GM12872 (cell line): ENCODE results near the gene BRD4.

Experiments
- TF ChIP-seq, protein P1 (sequence below): IDR thresholded peaks from 3 replicates; pipeline ENCODE4 v1.5.1; 2011; ENCODE audit warnings: low read depth, mild to moderate bottlenecking, low read length, moderate library complexity; ENCODE audit not compliant: insufficient read depth

Gene BRD4

GRCh38 chr19:15374796-15375440, 42.6 kb upstream of the BRD4 start:
- TF ChIP-seq, protein P1, sequence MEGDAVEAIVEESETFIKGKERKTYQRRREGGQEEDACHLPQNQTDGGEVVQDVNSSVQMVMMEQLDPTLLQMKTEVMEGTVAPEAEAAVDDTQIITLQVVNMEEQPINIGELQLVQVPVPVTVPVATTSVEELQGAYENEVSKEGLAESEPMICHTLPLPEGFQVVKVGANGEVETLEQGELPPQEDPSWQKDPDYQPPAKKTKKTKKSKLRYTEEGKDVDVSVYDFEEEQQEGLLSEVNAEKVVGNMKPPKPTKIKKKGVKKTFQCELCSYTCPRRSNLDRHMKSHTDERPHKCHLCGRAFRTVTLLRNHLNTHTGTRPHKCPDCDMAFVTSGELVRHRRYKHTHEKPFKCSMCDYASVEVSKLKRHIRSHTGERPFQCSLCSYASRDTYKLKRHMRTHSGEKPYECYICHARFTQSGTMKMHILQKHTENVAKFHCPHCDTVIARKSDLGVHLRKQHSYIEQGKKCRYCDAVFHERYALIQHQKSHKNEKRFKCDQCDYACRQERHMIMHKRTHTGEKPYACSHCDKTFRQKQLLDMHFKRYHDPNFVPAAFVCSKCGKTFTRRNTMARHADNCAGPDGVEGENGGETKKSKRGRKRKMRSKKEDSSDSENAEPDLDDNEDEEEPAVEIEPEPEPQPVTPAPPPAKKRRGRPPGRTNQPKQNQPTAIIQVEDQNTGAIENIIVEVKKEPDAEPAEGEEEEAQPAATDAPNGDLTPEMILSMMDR, result no peak

DNA sequence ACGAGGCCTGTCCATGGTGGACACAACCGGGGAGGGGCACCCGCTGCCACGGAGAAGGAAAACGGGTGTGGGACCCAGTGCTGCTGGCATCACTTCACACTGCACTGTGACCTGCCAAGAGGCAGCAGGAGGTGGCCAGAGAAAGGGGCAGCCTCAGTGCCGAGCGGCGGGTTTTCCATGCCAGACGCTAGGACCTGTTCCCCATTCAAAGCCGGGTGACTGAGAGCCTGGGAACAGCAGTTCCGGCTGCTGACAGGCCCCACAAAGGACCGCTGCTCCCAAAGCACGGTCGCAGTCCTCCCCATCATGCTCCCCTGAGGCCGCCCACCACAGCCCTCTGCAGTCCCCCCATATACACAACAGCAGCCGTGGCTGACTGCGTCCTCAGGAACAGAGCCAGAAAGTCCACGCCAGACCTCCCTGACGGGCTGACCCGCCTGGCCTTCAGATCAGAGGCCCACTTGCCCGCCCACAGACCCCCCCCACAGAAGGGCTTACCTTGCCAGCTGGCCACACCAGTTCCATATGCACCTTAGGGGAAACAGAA, 41.8 kb upstream of the BRD4 start:
- TF ChIP-seq, protein P1, result no peak

GRCh38 chr19:15373644-15374043, 41.3 kb upstream of the BRD4 start:
- TF ChIP-seq, protein P1, result no peak

DNA sequence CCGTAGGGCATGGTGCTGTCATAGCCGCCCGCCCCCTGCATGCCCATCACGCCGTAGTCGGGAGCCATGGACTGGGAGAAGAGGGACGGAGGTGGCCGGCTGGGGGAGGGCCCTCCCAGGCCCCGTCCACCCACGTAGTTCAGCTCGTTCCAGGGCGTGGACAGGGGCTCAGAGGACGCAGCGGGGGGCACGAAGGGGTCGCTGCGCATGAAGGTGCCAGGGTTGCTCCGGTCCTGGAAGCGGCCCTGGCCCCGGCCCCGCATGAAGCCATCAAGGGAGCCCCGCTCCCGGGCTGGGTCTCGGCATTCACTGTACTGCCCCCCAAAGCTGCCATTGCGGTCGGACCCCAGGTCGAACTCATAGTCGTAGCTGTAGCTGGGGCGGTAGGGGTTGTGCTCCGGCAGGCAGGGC, 40.6 kb upstream of the BRD4 start:
- TF ChIP-seq, protein P1, result no peak

DNA sequence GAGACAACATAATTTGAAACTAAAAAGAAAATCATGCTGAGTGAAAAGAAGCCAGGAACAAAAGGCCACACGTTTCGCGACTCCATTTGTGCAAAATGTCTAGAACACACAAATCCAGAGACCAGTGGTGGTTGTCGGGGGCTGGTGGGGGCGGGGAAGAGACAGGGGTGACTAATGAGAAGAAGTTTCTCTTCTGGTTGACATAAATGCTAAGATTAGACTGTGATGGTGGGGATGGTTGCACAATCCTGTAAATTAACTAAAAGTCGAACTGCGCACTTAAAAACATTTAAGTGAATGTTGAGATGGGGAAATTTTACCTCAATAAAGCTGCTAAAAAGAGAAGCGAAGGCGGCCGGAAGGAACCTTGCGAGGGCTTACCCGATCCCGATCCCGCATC, 40.1 kb upstream of the BRD4 start:
- TF ChIP-seq, protein P1, result no peak

DNA sequence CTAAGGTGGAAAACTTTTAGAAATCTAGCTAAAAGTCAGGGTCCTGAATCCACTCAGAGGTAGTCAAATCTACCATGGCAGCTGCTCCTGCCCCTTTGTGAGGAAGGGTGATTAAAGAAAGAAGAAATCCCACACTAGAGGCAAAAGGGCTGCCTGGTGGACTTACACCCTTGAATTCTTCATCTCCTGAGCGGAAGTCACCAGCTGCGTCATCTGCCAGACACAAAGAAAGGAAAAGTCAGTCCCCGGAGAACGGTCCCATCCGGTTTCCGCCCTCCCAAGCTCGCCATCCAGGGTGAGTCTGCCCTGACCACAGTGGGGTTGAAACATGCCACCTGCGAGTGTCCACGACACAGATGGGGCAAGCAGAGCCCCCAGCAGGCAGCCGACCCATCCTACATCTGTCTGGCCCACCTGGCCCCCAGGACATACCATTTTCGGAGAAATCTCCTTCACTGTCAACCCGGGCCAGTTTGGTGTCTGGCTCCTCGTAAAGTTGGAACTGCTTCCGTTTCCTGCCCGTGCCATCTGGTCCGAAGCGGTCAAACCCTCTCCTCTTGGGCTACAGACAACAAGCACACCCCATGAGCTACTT, 39.5 kb upstream of the BRD4 start:
- TF ChIP-seq, protein P1, result no peak

DNA sequence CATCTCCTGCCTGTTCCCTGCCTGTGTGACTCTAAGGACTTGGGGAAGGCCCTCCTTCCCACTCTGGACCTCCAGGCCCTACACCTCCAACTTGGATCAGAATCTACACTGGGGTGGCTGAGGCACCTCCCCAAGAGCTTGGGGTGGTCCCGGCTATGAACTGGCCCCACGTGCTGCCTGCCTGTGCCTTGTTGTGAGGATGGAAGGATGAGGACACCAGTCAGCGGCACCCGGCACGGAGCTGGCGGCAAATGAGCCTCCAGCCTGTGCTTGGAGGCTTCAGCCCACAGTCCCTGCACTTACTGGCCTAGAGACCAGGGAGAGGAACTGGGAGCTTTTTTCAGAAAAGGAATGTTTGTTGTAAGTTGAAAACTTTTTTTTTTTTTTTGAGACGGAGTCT, 38.8 kb upstream of the BRD4 start:
- TF ChIP-seq, protein P1, result no peak

- TF ChIP-seq, protein P1, result no peak
Measured at GRCh38 chr19:15369594-15369891, 37.2 kb upstream of the BRD4 start.
